RWPE2 (cell line): ENCODE measurements around the gene IL13.

ENCODE experiments used
- ATAC-seq: fragments of 200-7000 bp; cut with Tn5 transposase; 3 replicates; pipeline ENCODE4 v1.9.1; 2021; ENCODE audit warnings: low read depth
- DNase-seq: peaks from one replicate; pipeline ENCODE4 v3.0.0-alpha.2; 2020; ENCODE audit warnings: low spot score
- H3K27ac ChIP-seq: fragments of 450-650 bp; 2 replicates; pipeline ENCODE4 v1.5.1; 2017; ENCODE audit warnings: mild to moderate bottlenecking; ENCODE audit not compliant: poor library complexity, severe bottlenecking
- H3K27me3 ChIP-seq: fragments of 250-450 bp; sonication (Bioruptor Pico); 2 replicates; pipeline ENCODE4 v1.5.1; 2021; ENCODE audit warnings: mild to moderate bottlenecking, moderate library complexity; ENCODE audit not compliant: insufficient read depth, poor library complexity, severe bottlenecking
- H3K36me3 ChIP-seq: fragments of 250-450 bp; sonication (Bioruptor Pico); 2 replicates; pipeline ENCODE4 v1.5.1; 2020; ENCODE audit warnings: low read depth, mild to moderate bottlenecking, moderate library complexity
- H3K4me1 ChIP-seq: fragments of 250-450 bp; sonication (Bioruptor Pico); 2 replicates; pipeline ENCODE4 v1.5.1; 2021; ENCODE audit warnings: mild to moderate bottlenecking, moderate library complexity; ENCODE audit not compliant: insufficient read depth, poor library complexity, severe bottlenecking
- H3K4me3 ChIP-seq: fragments of 250-450 bp; sonication (Bioruptor Pico); 2 replicates; pipeline ENCODE4 v1.5.1; 2021; ENCODE audit warnings: mild to moderate bottlenecking, moderate library complexity; ENCODE audit not compliant: severe bottlenecking
- H3K9me3 ChIP-seq: fragments of 250-450 bp; sonication (Bioruptor Pico); 2 replicates; pipeline ENCODE4 v1.5.1; 2021; ENCODE audit warnings: mild to moderate bottlenecking, moderate library complexity; ENCODE audit not compliant: severe bottlenecking
- TF ChIP-seq, protein P1 (sequence below): fragments of 450-650 bp; IDR thresholded peaks from one replicate; pipeline ENCODE4 v1.5.1; 2017; ENCODE audit warnings: mild to moderate bottlenecking, moderate library complexity; ENCODE audit not compliant: poor library complexity, severe bottlenecking

Gene IL13

DNA sequence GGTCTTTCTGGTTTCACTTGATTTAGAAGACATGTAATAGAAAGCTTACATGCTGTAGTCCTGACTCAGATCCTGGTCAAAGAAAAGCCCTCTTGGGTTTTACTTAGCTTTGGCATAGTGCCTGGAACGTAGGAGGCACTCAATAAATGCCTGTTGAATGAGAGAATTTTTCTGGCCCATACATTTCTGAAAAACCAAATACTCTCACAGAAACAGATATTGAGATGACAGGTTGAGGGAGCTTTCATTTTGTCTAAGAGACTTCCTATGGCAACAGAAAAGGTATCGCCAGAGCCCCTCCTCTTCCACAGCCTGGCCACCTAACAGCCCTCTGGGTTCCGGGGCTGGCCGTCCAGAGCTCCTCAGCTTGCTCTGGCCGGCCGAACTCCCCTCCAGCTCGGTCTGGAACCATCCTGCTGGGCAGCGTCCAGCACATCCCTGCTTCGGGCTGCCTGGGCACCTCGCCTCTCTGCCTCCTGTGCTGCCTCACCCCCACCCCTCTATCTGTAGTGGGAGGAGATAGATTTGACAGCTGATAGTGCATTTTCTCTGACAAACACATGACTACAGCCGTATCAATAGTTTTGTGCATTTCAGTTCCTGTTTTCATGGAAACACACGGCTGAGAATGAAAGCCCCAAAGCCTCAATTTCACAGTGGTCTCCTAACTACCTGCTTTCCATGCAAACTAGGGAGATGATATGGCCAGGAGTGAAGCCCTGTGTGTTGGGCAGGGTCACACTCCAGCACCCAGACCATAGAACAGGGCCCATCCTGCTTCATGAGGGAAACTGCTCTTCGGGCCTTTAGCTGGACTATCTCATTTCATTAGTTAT is 16.9 kb downstream of the IL13 start:
- H3K9me3 ChIP-seq: no peaks in the 10 kb centered on the region
- H3K27me3 ChIP-seq: no peaks in the 10 kb centered on the region
- no peaks in the 10 kb centered on the region for H3K36me3 ChIP-seq
- peak overlapping the region; percentile 86 for H3K27ac ChIP-seq
- peak overlapping the region; percentile 2 for H3K4me3 ChIP-seq
- H3K4me1 ChIP-seq: peaks cover 24% of the 10 kb centered on the region
- TF ChIP-seq, protein P1, sequence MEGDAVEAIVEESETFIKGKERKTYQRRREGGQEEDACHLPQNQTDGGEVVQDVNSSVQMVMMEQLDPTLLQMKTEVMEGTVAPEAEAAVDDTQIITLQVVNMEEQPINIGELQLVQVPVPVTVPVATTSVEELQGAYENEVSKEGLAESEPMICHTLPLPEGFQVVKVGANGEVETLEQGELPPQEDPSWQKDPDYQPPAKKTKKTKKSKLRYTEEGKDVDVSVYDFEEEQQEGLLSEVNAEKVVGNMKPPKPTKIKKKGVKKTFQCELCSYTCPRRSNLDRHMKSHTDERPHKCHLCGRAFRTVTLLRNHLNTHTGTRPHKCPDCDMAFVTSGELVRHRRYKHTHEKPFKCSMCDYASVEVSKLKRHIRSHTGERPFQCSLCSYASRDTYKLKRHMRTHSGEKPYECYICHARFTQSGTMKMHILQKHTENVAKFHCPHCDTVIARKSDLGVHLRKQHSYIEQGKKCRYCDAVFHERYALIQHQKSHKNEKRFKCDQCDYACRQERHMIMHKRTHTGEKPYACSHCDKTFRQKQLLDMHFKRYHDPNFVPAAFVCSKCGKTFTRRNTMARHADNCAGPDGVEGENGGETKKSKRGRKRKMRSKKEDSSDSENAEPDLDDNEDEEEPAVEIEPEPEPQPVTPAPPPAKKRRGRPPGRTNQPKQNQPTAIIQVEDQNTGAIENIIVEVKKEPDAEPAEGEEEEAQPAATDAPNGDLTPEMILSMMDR: no peak
- ATAC-seq: peak; percentile 76
- DNase-seq: no peak

DNA sequence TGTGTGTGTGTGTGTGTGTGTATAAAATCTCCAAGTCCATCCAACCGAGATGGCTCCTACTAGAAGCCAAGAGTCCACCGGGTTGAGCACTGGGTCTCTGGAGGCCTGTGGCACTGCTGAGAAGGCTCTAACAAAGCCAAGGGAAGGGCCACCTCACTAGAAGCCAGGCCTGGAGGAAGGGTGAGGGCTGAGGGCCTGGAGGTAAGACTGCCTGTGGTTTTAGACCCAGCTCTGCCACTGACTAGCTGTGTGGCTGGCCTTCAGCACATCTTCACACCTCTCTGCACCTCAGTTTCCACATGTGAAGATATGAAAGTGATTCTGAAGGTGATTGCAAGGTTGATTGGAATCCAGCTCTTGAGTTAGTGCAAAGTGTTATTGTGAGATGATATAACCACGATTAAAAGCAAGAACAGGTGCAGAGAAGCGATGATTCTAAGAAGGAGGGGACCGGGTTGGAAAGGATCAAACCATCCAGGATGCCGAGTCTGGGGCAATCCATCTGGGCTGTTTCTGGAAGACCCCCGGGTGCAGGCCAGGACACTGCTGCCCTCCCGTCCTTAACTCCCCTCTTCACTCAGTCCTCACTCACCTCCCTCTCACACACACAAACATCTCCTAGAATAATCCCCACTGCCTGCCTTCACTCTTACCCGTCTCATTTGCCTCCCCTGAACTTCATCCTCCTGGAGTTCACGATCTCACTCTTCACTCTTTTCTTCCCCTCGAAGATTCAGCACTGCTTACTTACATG is 18.1 kb downstream of the IL13 start:
- H3K9me3 ChIP-seq: no peaks in the 10 kb centered on the region
- H3K4me1 ChIP-seq: peaks cover 24% of the 10 kb centered on the region
- no peak for DNase-seq
- no peaks in the 10 kb centered on the region for H3K27me3 ChIP-seq
- H3K27ac ChIP-seq: peak overlapping the region; percentile 86
- no peak for ATAC-seq
- no peak overlapping the region for H3K4me3 ChIP-seq
- H3K36me3 ChIP-seq: no peaks in the 10 kb centered on the region
- TF ChIP-seq, protein P1: no peak

DNA sequence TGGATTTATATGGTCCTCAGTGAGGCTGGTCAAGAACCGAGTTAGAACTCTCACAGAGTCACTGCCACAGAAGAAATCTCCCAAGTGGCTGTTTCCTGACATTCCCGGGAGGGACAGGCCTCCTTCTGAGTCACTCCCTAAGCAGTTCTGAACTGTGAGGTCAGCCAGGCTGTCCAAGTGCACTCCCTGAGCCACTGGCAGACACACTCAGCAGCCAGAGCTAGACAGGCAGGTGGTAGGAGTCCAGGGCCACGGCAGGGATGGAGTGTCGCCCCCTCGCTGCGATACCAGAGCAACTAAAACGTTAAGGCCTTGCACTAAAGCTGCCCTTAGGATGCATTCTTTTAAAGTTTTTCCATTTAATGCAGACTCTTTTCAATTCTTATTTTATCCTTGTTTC is 19.2 kb downstream of the IL13 start:
- Histone ChIP-seq H3K4me3 (no peak overlapping the region), H3K27ac (peak overlapping the region; percentile 86), H3K4me1 (peaks cover 24% of the 10 kb centered on the region), H3K27me3 (no peaks in the 10 kb centered on the region), H3K36me3 (no peaks in the 10 kb centered on the region), H3K9me3 (no peaks in the 10 kb centered on the region)
- DNase-seq (peak; percentile 89), ATAC-seq (peak; percentile 96)
- TF ChIP-seq, protein P1: peak; percentile 66

GRCh38 chr5:132677682-132678400 is 19.9 kb downstream of the IL13 start:
- DNase-seq (no peak), ATAC-seq (no peak)
- Histone ChIP-seq H3K4me1 (peaks cover 24% of the 10 kb centered on the region), H3K27me3 (no peaks in the 10 kb centered on the region), H3K27ac (peak overlapping the region; percentile 86), H3K9me3 (no peaks in the 10 kb centered on the region), H3K36me3 (no peaks in the 10 kb centered on the region), H3K4me3 (no peak overlapping the region)
- TF ChIP-seq, protein P1: peak; percentile 1
